Measurements from ENCODE around the gene PCDHA4.

DNA sequence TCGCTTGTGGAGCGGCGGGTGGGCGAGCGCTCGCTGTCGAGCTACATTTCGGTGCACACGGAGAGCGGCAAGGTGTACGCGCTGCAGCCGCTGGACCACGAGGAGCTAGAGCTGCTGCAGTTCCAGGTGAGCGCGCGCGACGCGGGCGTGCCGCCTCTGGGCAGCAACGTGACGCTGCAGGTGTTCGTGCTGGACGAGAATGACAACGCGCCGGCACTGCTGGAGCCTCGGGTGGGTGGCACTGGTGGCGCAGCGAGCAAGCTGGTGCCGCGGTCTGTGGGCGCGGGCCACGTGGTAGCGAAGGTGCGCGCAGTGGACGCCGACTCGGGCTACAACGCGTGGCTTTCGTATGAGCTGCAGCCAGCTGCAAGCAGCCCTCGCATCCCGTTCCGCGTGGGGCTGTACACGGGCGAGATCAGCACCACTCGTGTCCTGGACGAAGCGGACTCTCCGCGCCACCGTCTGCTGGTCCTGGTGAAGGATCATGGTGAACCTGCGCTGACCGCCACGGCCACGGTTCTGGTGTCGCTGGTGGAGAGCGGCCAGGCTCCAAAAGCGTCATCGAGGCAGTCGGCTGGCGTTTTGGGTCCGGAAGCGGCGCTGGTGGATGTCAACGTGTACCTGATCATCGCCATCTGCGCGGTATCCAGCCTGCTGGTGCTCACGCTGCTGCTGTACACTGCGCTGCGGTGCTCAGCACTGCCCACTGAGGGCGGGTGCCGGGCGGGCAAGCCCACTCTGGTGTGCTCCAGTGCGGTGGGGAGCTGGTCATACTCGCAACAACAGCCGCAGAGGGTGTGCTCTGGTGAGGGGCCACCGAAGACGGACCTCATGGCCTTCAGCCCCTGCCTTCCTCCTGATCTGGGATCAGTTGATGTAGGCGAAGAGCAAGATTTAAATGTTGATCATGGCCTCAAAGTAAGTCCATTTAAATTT is 36.2 kb downstream of the PCDHA4 start:
- TF ChIP-seq CTCF (IDR thresholded peaks at IDR 0.05) (no peak), POLR2A (IDR thresholded peaks at IDR 0.05) (no peak)
